ENCODE results near the gene TACC3. TPM values are rescaled to one million over a fixed set of nuclear protein-coding genes. Genes with fewer than 3 reads are reported as not detected.

The TACC3 gene
- polyA plus RNA-seq, 1 donor: 22.1 TPM

DNA sequence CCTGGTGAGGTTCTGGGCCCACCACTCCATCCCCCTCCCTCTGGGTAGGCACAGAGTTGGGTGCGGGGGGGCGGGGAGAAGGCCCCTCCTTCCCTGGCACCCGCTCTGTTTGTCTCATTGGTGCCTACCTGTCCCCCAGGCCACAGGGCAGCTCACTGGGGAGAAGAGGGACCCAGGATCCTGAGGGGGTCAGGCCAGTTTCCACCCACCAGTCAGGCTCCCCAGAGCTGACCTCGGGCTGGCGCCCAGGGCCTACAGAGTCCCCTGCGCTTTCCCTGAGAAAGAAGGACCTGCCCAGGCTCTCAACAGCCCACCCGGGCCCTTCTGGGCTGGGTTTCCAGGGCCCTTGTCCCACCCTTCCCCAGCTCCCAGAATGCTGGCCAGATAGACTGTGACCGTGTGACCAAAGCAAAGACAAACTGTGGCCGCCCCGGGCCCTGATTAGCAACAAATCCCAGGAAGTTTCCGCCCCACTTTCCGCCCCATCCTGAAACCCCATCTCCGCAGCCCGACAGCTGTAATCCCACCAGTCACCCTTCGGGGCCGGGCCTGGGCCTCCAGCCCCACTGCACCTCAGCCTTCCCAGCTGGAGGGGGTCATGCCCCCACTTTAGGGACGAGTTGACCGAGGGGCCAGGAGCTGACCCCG, 38.0 kb downstream of the TACC3 start:
- DNase-seq (ENCODE audit: low read depth): no peak

DNA sequence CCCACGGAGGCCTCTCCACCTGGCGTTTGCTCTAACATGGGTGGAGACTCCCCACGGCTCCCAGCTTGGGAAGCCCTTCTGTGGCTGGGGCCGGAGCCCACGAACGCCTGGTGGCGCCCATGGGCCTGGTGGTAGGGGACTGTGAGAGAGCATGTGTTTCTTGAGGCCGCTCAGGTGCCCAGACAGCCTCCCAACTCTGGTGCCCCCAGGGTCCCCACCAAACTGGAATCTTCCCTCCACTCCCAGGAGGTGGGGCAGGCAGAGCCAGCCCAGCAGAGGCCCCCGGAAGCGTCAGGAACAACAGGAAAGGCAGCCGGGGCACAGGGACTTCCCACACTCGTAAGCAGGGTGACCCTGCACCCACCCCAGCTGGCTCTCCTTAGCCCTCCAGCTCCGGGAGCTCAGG, 38.5 kb downstream of the TACC3 start:
- DNase-seq (ENCODE audit: low read depth): no peak

DNA sequence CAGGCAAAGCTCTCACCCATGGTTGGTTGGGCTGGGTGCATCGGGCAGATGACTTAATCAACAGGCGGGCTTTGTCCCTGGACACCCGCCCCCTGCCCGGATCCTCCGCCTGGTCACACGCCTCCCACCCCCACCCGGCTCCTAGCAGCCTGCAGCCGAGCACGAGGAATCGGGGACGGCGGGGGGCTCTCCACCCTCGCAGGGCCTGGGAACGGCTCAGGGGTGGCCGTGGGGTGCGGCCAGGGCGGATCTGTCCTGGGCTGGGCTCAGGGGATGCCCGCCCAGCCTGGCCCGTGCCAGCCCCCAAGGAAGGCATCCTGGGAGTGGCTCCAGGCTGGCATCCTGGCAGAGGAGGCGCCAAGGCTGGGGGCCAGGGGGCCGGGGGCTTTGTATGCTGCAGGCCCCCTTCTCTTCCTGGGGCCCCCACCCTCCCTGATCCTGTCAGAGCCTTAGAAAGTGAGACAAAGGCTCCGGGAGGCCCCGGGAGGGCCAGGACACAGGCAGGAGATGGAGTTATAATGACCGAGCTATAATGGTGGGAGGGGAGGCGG, 39.3 kb downstream of the TACC3 start:
- no peak for DNase-seq (ENCODE audit: low read depth)

DNA sequence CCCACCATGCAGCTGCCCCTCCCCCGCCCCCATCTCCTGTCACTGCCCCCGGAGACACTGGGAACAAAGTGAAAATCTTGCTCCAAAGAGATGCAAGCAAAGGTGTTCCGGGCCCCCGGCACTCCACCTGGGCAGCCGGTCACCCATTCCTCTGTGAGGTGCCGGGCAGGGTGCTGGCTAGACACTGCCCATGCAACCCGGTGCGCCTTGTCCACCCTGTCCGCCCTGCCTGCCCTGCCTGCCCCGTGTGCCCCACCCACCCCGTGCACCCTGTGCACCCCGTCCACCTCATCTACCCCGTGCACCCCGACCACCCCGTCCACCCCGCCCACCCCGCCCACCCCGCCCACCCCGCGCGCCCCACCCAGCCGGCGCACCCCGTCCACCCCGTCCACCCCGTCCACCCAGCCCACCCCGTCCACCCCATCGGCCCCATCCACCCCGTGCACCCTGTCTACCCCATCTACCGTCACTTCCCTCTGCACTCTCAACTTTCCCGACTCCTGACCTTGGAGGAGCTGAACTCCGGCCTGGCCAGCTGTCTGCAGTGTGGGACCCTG, 39.9 kb downstream of the TACC3 start:
- DNase-seq (ENCODE audit: low read depth): no peak

DNA sequence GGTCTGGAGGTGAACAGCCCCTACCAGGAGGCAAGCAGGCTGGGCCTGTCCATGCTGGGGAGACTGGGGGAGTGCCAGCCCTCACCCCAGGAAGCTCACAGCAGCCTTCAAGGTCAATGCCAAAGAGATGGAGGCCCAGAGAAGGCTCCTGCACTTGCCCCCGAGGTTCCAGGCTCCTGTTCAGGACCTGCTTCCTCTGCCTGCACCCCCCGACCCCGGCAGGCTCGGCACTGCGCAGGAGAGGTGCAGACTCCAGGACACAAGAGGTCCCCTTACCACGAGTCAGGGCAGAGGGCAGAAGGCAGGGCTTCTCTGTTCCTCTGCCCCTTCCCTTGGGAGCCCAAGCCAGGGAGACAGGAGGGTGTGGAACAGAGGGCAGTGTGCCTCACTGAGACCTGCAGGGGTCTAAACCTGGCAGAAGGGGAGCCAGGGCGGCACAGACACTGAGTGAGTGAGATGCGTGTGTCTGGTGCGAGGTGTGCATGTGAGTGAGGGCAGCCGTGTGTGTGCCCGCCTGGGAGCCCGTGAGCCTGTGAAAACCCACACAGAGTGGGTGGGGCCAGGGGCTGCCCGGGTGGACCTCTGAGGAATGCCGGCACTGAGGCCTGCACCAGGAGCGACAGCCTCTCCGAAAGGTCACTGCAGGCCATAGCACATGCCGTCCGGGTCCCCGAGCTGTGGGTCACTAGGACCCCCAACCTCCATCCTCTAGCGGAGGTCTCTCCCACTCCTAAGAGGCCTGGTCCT, 41.1 kb downstream of the TACC3 start:
- DNase-seq (ENCODE audit: low read depth): no peak

DNA sequence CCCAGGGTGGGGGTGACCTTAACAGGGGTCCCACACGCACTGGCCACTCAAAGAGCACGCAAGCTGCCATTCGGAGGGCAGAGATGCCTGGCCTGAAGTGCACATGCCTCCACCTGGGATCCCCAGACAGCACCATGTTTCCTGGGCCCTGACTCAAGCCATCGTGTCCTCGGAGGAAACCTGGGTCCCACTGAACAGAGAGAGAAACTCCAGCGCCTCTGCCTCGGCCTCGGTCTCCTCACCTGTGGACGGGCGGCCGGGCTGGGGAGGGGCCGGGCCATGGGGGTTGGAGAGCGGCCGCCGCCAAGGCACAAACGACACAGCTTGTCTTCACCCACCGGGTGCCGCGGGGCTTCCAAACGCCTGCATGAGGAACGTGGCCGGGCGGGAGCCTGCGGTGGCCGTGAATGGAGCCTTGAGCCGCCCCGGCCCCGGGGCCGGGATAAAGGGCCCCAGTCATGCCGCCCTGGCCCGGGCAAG, 41.8 kb downstream of the TACC3 start:
- DNase-seq (ENCODE audit: low read depth): no peak

DNA sequence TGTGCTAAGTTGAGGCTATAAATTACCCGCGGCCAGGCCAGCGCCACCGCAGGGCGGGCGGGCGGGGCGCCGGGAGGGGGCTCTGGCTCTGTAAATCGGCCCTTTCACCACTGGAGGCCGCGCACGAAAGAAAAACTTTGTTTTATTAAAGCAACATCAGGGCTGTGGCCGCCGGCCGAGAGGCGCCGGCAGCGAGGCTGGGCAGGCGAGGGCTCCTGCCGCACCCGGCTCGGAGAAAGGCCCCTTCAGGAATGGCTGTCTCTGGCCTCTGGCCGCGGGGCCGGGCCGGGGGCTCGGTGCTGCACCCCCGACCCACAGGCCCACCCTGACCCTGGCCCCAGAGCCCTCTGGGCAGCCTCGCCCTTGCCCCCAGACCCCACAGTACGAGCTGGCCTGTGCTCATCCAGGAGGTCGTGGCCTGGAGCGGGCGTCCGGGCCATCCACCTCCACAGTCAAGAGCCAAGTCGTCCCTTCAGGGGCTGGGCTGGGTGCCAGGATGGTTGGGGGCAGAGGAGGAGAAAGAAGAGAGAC, 42.3 kb downstream of the TACC3 start:
- no peak for DNase-seq (ENCODE audit: low read depth)

DNA sequence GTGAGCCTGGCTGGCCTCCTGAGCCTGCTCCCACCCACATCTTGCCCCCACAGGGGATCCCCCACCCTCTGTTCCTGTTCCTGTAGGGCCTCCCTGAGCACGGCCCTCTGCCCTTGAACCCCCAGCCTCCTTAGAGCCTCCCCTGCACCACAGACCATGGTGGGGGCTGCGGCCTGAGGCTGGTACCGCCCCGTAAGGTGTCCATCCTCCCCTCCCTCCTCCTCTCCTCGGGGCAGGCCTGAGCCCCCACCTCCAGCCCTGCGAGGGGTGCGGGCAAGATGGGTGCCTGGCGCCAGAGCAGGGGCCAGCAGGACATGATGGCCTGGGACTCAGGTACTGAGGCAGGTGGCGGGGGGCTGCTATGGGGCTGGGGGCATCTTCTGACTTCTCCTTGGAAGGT, 43.3 kb downstream of the TACC3 start:
- DNase-seq (ENCODE audit: low read depth): no peak

DNA sequence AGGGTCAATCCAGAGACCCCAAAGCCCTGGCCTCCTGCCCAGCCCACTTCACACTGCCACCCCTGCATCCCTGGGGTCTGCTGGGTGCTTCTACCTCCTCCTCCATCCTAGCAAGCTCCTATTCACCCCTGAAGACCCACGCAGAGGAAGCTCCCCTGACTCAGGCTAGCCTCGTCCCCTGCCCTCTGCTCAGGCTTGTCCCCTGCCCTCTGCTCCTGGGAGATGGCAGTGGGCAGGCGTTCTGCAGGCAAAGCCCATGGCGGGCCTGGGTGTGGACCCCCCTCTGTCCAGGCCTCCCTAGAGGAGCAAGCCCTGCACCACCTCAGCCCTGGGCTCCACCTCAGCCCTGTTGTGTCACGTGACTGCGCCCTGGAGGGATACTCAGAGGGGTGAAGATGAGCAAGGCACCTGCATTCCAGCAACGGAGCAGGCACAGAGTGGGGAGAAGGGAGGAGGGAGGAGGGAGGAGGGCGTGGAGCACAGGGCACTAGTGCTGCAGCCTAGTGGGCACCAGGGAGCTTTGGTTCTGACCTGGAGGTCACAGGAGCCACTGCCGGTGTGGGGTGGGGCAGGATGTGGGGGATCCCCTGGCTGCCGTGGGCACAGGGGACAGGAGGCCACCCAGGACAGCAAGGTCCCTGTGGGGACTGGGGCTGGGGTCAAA, 44.2 kb downstream of the TACC3 start:
- no peak for DNase-seq (ENCODE audit: low read depth)

DNA sequence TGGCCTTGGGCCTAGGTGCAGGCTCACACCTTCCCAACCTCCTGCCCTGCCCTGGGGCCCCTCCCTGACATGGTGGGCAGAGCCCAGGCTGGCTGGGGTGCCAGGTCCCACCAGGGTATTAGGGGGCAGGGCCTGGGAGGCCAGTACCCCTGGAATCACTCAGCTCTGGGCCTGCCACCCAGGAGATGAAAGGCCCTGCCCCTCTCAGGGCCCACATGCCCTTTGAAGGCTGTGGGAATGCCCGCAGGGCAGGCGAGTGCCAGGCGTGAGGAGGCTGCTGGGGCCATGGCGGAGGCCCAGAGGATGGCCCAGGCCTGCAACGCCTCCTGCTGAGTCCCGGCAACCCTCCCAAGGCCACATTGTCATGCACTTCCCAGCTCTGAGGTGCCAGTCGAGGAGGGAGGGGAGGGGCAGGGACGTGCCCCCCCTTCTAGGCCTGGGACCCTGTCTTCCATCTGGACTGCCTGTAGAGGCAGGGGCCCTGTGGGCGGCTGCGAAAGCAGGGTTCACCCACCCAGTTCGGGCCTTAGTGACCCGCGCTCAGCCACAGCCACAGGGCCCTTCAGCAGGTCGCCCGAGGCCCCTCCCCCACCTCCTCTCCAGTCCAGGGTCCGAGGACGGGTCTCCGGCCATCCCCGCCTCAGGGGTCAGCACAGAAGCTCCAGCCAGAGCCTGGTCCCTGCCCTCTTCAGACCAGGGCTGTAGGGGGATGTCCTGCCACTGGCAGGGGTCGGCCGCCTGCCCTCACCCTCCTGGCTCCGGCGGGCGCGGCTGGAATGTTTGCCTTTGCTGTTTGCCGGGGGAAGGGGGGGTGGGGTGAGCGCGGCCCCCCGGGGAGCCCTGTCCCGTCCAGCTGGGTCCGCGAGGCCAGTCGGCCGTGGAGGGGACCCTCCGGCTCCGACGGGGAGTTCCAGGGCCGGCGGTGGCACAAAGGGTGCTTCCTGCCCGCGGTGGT, 45.1 kb downstream of the TACC3 start:
- DNase-seq (ENCODE audit: low read depth): no peak

DNA sequence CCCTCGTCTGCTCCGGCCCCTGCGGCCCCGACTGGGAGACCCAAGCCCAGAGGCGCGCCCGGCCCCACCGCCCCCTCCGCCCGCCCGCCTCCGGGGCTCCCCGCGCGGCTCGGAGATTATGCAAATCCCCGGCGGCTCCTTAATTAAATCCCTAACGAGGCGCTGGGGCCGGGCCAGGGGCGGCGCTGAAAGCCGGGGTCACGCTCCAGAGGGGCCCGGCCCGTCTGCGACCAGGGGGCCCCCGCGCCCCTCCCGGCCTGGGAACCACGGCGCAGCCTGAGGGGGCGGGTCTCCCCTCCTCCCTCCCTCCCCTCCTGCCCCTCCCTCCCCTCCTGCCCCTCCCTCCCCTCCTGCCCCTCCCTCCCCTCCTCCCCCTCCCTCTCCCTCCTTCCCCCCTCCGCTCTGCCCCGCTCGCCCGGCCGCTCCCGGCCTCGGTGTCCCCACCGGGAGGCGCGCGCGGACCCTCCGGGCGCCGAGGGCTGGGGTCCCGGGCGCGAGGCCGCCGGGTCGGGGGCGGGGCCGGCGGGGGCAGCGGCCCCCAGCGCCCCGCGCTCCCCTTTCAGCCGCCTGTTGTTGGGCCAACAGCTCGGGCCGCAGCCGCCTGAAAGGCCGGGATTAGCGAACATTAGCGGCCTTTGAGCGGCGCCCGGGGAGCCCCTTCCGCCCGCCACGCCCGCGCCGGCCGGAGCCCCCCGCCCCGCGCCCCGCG, 45.9 kb downstream of the TACC3 start:
- no peak for DNase-seq (ENCODE audit: low read depth)

DNA sequence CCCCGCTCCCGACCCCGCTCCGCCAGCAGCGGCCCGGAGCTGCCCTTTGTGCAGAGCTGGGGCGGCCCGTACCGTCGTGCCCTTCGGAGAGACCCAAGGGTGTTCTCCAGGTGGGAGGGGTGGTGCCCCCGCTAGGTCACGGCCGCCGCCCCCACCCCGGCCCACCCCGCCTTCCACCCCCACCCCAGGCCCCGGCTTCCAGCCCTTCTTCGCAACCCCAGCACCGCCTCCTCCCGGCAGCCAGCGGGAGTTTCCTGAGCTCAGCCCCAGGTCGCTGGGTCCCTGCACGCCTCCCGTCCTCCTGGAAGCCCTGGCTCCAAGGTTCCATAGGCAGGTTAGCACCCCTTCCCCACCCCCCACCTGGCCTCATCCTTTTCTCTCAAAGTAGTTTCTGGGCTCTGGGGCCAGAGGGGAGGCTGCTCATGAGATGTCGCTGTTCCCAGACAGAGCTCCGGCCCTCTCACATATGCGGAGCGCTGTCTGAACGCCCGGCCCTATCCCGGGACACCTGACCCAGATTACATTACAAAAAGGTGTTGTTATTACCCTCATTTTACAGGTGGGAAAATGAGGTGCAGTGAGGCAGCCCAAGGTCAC, 46.5 kb downstream of the TACC3 start:
- DNase-seq (ENCODE audit: low read depth): no peak

DNA sequence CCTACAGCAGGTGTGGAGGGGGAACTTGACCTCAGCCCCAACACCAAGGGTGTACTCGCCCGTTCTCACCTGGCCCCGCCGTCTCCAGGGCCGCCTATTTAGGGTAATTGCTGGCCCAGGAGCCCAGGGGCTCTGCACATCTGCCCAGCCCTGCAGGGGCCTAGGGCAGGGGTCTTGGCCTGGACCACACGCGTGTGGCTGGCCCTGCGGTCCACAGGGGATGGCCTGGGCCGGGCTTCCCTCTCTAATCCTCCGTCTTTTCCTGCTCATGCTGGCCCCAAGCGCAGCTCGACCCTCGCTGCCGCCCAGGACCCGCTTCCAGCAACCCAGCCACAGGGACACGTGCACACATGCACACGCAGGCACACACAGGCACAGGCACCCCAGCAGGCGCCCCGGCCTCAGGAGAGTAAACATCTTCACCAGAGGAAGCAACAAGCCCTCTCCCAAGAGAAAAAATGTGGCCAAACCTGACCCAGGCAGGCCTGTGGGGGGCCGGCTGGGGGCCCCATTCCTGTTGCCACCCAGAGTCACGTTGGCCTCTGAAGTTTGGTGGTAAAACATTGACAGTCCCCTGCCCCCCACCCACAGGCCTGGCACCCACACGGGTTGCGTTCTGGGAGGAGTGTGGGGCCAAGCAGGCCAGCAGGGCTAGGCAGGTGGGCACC, 47.2 kb downstream of the TACC3 start:
- no peak for DNase-seq (ENCODE audit: low read depth)

DNA sequence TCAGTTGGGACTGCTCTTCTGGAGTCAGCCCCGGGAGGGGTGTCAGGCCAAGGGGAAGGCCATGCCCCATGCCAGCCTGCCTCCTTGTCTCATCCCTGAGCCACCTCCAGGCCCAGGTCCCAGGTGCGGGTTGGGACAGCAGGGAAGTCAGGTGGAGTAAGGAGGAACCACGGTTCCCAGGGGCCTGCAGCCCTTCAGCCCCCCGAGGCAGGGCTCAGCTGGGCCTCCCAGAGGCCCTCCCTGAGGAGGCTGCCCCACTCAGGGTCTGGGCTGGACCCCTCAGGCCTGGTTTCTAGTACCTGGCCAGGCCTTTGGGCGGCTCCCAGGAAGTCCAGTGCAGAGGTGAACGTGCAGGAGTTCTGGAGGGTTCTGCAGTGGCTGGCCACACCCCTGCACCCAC, 48.4 kb downstream of the TACC3 start:
- DNase-seq (ENCODE audit: low read depth): no peak

DNA sequence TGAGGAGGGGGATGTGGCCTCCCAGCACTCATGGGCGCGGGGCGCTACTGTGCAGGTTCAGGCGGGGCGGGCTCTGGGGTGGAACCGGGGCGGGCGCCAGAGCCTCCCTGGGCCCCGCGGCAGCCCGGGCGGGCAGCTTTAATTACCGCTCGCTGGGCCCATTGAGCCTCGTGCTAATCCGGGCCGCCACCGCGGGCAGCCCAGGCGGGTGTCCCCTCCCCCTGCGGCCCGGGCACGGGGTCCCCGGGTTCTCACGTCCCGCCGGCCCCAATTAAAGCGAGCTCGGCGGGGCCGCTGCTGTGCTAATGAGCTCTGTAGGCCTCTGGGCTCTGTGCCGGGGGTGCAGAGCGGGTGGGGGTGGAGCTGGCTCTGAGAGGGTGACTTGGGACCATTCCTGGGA, 48.9 kb downstream of the TACC3 start:
- DNase-seq (ENCODE audit: low read depth): no peak

DNA sequence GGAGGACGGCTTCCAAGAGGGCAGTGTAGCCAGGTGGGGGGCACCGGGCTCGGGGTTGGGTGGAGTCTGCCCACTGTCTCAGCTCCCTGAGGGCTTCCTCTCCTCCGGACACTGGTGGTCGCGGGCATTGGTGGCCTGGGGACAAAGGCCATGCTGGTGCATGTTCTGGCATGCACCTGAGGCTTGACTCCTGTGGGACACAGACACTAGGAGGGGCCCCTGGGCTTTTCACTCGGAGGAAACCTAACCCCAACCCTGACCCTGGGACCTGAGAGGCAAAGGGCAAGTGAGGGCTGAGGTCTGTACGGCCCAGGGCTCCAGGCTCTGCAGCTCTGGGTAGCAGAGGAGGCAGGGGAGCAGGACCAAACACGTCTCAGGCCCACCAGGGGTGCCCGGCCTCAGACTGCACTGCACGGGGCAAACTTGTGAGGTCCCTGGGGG, 49.5 kb downstream of the TACC3 start:
- DNase-seq (ENCODE audit: low read depth): no peak

DNA sequence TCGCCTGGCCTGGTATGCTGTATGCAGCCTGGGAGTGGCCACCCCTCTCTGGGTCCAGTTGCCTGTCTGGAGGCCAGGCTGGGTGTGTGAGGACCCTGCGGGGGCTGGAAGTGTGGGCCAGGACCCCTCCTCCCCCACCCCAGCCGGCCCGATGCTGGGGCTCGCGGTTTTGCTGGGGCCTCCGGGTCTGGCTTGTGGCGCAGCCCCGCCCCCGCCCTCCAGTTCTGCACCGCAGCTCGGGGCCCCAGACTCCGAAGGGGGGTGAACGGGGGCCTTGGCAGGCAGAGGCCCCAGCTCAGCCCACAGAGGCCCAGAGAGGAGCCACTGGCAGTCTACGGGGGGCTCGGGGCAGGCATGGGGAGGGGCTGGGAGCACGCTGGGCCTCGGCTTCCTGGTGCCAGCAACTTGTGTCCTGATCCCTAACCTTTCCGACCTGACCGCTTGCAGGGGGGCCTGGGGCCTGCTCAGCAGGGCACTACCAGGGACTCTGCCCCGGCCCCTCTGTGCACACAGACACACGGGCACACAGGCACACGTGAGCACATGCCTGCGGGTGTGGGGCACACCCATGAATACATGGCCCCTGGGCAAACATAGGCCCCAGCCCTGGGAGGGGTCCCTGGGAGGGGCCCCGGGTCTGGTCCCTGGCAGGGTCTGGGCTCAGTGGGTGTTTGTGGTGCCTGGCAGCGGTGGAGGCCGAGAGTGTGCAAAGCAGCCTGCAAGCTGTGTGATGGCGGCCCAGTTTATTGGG, 50.4 kb downstream of the TACC3 start:
- no peak for DNase-seq (ENCODE audit: low read depth)

DNA sequence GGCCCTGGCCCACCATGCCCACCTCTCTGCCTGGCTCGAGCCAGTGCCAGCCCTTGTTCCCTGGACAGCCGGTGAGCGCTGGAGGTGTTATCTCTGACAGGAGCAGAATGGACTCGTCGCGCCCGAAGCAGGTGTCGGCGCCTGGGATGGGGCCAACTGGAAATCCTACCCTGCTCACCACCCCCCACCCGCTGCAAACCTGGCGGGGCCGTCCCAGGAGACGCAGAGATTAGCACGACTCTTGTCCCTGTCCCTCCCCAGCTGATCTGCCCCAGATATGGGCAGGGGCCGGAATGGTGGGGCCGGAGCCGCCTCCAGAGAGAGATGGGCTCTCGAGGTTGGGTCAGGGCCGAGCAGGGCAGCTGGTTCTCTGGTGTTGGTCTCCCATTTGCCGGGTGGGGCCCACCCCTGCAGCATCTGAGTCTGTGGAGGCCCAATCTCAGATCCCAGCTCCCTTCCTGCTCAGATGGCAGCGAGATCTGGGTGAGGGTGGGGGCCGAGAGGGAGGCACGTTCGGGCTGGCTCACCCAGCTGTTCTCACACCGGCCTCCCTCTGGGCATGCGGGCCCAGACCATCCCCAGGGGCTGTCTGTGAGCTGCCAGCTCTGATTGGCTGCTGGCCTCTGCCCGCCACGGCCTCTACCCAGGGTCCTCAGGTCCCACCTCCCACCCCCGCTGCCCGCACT, 51.7 kb downstream of the TACC3 start:
- no peak for DNase-seq (ENCODE audit: low read depth)
